Right kidney (tissue), 1 donor: ENCODE results near the gene FHOD3.
"Not testable (repeated sequence)": the region's sequence is repeated elsewhere in the genome, so short reads cannot be mapped to it uniquely, and the experiment has no call there.

Experiments
- DNase-seq: peaks from one replicate; pipeline ENCODE4 v3.0.0-alpha.2; 2016

Gene FHOD3

DNA sequence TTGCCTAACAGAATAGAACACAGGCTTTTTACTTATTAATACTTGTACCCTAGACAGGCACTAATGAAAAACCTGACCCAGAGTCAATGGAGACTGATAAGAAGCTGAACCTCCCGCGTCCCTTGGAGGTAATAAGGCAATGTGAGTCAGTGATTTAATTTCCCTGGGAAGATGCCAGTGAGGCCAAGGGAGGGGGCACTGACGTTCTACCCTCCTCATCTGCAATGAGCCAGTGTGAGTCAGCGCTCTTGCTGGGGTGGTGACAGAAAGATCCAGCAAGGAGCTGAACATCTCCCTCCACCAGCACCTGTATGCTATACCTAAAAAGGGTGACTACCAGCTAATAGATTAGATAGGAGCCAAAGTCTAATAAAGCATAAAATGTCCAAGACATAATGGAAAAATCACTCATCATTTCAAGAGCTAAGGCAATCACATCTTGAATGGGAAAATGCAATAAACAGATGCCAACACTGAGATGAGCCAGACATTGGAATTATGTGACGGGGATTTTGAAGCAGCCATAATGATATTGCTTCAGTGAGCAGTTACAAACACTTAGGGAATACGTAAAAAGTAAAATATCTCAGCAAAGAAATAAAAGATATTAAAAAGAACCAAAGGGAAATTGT lies 414.4 kb downstream of the FHOD3 start:
- DNase-seq: no peak

DNA sequence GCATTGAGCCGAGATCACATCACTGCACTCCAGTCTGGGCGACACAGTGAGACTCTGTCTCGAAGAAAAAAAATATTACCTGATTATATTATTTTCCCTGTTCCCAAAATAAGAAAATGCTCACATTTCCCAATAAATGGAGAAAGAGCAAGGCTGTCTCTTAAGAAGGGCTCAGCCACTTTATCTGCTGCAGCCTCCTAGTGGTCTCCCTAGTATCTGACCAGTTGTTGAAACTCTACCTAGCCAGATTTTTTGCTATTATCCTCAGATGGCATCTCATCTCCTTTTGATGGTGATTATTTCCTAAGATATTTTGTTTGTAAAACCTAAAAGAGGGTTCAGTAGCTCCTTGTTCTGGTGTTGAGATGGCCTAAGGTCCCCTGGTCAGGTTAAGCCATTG lies 417.0 kb downstream of the FHOD3 start:
- no peak for DNase-seq

DNA sequence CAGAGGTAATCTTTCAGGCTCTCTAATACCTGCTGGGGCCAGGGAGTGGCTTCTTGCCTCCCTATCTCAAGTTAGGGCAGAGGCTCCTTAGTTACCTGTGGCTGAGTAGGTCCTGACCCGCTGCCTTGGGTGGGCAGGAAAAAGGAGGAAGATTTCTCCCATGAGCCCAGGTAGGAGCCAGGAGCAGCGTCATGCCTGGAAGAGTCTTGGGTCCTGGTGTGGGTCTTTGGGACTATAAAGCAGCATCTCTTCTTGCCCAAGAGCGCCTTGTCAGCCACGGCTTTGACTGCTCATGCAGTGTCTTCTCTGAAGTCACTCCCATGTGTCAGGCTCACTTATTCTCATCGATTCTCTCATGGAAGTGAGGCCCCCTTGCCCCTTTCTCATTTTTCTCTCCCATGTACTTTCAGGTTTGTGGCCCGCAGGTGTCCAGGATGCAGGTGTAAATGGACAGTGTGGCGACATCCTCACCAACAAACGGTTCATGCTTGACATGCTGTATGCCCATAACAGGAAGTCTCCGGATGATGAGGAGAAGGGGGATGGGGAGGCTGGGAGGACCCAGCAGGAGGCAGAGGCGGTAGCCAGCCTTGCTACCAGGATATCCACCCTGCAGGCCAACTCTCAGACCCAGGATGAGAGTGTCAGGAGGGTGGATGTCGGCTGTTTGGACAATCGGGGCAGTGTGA lies 420.1 kb downstream of the FHOD3 start:
- DNase-seq: no peak

DNA sequence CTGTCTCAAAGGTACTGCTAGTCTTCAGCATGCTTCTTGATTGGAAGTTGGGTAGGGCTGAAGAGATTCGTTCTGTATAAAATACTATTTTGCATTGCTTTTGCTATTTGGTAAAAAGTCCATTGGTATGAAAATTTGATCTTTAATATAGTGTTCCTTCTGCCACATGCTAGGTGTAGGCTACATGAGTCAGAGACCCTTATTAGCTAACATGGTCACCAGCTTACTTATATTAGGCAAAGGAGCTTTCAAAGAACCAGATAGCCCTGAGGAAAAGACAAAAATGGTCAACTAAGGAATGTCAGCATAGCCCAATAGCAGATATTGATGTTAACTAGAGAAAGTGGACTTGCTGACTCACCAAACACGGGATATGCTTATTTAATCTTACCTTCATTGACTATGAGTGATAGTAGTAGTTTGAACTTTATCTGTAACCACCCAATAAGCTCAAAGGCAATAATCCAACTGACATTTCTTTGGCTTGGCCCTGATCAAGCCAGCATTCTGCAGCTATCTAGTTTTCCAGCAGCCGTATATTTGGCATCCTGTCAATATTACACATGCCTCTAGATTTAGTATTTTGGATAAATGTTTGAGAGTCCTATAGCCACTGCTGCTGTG lies 421.3 kb downstream of the FHOD3 start:
- DNase-seq: no peak

DNA sequence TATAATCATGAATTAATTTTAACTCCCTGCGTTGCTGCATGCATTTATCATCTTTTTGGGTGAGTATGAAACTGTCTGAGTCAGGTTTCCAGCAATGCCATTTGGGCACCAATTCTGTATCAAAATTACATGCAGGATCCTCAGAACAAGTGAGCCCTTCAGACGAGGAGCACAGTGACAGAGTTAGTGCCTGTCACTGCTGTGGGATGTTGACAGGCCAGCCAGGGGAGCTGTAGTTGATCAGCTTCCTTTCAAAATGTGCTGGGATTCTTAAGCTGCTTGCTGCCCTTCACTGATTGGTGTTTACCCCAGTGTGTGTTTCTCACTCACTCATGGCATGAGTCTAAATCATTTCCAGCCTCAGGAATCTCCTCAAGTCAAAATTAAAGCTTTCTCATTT lies 422.1 kb downstream of the FHOD3 start:
- DNase-seq: no peak

DNA sequence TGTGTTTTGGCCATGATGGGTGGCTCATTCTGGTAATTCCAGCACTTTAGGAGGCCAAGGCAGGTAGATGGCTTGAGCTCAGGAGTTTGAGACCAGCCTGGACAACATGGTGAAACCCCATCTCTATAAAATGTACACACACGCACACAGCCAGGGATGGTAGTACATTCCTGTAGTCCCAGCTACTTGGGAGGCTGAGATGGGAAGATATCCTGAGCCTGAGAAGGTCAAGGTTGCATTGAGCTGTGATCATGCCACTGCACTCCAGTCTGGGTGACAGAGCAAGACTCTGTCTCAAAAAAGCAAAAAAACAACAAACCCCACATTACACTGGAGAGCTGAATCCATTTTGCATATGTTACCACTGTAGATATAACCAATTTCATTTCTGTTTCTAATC lies 423.8 kb downstream of the FHOD3 start:
- DNase-seq: not testable (repeated sequence)

DNA sequence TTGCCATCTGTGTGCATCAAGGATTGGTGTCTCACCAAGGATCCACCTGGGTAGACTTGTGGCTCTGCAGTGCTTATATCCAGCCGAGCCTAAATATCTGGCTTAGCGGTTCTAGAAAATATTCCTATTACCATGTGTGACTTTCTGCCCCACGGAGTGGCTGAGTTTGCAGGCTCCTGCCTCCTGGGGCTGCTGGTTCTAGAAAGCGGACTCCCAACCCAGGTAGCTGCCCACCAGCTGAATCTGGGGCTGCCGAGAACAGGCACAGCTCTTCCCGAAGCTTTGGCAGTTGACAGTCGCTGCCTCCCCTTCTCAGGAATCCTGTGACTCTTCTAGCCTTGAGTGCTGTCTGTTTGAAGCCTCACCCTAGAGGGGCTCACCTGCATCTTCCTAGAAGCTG lies 426.7 kb downstream of the FHOD3 start:
- no peak for DNase-seq

DNA sequence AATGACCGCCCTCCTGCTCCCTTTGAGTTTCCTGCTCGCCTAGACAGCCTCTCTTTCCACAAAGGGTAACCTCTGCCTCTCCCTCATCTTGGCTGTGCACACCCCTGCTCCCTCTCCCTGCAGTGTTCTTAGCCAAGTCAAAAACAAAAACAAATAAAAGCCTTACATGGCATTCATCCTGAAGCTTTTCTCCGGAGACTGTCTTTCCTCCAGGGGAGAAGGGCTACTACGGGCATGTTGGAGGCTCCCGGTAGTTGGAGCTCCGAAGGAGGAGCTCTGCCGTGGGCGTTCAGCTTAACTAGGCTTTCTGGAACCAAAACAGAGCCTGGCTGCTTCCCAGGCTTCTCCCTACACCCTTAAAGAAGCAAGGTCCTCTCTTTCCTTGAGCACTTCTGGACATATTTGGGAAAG lies 427.1 kb downstream of the FHOD3 start:
- no peak for DNase-seq

DNA sequence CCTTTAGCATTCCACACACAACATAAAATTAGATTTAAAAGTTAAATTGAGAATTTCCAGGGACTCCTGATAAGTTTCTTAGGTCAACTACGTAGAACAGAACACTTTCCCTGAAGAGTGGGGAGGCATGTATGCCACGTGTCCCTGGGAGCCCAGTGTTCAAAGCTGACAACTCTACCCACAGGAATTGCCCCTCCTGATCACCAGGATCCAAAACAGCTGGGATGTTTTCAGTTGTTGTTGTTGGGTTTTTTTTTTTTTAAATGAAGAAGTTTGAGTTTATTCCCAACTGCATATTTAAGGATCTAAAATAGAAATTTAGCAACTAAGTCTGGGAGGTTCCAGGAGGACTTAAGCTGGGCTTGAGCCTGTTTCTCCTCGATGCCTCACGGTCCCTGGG lies 430.8 kb downstream of the FHOD3 start:
- no peak for DNase-seq

DNA sequence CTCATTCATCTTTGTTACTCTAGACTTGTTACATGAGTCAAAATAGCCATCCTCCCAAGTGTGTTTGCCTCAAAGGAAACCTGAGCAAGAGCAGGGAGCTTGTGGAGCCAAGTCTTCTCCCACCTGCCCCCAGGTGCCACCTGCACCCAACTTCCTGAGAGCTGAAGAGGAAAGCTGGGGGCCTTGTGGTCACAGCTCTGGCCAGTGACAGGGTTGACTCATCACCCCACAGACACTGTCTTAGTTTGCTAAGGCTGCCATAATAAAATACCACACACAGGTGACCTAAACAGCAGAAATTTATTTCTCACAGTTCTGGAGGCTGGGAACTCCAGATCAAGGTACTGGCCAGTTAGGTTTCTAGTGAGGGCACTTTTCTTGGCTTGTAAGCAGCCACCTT lies 431.7 kb downstream of the FHOD3 start:
- no peak for DNase-seq

DNA sequence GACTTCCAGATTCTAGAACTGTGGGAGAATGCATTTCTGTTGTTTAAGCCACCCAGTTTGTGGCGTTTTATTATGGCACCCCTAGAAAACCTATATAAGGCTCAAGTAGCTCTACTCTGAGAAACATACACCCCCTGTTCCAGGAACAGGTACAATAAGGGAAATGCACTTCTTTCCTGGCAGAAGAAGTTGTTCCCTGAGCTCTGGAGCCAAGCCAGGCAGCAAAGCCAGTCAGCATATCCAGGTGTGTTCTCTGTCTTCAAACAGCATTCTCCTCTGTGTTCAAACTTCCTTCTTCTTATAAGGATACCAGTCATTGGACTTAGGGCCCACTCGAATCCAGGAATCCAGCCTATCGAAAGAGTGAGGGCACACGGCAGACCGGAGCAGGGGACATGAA lies 434.8 kb downstream of the FHOD3 start:
- DNase-seq: no peak

DNA sequence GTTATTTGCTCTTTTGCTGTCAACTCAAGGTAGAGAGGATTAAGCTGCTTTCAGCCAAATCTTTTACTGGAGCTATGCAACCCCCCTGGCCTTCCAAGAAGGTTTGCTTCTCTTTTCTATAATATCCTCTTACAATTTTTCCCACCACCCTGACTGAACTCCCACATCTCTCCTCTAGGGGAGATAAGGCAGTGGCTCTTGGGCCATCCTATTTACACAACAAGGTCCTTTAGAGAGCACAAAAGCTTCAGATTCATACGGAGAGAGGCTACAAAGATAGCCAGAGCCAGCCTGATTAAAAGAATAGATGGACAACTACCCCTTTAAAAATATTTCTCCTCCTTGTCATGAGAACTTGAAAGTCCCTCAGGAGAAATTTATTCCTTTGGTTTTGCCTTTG lies 435.6 kb downstream of the FHOD3 start:
- DNase-seq: no peak

DNA sequence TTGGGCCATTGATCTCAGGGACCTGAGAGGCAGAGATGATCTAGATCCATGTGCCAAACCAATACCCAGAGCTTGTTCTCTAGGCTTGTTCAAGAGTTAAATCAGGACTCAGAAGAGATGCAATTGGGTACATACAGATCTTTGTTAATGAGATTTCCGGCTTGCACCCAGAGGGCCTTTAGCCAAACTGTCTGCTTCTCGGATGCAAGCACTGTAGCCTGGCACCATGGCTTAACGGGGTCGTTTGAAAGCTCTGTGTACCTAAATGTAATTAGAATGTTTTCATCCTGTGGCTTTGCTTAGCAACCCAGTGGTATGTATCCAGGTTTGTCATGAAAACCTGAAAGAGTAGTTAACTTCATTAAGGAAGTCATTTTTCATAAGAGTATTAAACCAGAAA lies 437.1 kb downstream of the FHOD3 start:
- no peak for DNase-seq

DNA sequence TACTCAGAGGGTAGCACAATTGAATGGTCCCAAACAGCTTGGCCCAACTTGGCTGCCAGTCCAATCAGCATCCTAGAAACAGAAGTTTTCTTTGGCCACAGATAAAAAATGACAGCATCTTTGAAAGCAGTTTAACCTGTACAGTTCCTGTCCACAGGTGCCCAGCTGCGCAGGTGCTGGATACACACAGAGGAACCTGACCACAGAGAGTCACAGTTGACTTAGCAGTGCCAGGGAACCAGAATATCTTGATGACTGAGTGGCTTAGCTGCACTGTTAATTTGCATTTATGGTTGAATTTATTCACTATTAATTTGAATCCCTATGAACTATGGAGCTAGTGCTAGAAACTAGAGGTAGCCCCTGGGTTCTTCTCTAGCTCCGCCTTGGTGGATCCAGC lies 437.6 kb downstream of the FHOD3 start:
- DNase-seq: no peak

DNA sequence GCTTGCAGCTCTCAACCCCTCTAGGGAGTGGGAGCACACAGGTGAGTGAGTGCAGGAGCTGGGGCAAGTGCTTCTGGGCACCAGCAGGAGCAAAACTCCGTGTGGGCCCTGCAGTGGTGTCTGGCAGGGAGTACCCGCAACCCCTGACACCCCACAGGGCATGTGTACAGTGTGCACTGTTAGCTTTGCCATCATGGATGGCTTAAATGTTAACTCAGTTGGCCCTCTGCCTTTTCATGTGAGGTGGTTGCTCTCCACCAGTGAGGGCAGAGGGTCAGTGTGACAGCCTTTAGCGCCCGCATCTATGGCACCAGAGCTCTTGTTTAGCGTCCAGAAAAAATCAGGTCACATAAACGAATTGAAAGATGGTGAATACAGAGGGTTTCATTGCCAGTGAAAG lies 438.6 kb downstream of the FHOD3 start:
- no peak for DNase-seq

DNA sequence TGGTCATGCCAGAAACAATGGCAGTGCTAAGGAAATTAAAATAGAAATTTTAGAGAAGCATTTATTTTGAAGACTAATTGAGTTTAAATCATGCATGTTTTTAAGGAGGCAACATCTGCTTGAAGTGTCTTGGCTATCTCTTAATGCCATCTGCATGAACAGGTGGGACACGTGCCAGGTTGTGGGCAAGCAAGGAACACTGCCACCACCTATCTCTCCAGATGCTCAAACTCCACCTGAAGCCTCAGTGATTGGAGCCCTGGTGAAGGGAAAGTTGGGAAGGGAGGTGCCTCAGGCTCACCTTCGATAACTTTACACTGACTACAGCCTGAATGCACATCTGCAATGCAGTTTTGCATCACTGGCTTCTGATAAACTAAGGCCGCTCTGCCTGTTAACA lies 439.8 kb downstream of the FHOD3 start:
- DNase-seq: no peak

DNA sequence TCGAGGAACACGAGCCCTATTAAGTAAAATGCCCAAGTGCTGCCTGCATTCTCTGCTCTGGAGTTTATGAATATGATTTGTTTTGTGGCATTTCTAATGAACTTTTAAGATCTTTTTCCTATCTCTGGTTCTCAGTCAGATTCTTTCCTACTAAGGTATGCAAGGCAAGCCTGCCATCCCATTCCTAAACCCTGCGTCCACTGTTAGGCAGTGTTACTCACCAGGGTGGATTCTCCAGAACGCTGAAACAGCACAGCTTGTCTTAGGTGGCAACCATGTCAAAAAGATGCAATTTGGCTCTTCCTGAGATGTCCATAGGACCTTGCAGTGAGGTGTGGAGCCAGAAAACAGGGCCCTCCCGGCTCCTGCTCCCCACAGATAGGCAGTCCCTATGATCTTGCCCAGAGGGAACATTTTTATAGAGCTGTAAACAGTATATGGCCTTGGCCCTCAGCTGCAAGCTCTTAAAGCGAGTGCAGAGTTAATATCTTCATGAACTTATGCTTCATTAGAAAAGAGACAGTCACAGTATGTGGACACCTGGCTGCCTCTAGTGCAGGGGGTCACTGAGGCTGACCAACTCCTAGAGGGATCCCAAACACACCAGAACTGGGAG lies 446.9 kb downstream of the FHOD3 start:
- DNase-seq: no peak

DNA sequence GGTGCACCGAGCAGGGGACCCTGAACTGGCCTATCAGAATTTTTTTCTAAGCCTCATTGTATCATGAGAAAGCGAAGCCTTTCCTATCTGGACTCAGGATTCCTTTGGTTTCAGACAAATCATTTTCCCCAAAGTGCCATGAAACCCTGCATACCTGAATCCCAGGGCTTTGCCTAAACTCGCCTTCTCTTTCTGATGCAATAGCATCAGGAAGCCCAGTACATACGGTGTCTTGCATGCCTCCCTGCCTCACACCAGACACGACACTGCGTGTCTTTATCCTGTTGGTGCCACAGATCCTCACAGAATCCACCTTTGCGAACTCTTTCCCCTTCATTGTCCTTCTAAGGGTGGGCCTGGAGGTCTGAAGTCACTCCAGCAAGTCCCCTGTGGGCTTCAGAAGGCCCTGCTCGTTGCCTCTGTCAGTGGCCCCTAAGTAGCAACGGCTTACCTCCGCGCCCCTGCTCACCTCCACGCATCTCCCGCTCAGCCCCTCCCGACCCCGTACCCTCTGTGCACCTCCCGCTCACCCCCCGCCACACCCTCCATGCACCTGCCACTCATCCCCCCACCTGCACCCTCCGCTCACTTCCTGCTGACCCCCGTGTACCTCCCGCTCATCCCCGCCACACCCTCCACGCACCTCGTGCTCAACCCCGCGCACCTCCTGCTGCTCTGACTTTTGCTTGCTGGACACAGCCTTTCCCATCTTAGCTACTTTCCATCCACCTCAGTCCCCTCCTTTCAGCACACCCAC lies 447.9 kb downstream of the FHOD3 start:
- DNase-seq: no peak

DNA sequence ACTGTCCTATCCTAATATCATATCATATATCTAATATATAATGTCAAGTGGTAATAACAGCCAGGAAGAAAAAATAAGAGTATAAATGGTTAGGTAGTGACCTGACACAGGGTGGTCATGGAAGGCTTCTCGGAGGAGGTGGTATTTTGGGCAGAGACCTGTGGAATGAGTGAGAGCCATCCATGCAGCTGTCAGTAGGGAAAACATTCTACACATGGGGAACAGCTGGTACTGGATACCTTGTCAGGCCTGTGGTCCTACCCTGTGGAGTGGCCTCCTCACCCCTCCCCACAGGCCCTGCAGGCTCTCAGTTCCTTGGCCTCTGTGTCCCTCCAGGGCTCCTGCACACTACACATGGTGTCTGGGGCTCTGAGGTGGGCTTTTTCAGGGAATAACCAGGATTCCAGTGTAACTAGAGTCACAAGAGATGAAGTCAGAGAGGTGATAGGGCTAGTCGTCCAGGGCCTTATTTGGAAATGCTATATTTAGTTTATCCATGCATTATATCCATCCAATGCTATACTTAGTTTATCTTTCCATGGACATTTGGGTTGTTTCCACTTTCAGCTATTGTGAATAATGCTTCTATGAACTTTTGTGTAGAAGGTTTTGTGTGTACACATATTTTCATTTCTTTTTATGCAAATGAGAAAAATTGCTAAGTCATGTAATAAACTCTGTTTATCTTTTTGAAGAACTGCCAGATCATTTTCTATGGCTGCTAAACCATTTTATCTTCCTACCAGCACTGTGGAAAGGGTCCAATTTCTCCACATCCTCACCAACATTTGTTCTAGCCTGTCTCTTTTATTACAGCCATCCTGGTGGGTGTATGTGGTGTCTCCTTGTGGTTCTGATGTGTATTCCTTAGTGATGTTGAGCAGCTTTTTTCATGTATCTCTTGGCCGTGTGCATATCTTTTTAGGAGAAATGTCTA lies 455.7 kb downstream of the FHOD3 start:
- DNase-seq: no peak

DNA sequence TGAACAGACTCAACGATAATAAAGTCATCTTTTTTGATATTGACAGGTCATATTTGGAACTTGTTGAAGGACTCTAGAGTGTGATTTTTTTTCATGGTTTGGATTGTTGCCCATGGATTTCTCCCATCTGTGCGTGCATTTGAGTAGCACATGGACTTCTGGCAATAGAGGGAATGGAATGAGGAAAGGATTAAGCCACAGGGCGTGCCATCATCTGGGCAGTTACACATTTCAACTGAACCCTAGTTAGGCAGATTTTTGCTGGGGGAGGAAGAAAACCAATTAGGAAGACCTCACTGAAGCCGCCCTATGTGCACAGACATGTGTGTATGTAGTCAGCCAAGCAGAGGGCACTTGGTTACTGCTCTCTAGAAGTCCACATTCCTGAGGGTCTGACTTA lies 458.7 kb downstream of the FHOD3 start:
- DNase-seq: no peak

DNA sequence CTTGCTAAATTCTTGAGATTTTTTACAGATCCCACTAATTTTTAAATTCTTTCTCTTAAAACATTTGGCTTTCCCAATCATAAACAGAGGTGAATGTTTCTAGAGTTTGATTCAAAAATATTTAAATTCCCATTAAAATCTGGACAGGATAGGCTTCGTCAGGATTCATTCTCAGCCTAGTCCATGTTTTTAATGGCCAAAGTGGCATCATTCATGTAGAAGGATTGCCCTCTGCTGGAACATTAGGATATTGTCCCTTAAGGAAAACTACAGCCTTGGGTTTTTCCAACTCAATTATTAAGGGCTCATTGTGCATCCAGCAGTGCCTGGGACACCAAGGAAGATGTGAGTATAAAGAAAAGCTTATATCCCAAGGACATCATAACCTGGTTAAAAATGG lies 459.6 kb downstream of the FHOD3 start:
- DNase-seq: no peak

DNA sequence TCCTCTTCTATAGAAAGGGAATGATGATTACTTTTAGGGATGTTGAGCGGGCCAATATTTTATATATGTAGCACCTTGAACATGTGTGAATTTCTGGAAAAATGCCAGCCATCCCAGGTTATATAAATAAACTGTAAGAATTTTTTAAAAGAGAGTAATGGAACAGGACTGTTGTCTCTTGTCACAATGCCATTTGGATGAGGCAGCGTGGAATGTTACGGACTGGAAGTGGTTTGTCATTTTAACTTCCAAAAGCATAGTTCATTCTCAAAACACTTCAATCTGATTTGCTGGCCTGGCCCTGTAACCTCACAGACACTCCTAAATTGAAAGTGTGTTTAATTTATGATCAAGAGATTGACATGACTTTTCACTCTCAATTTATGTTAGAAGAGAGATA lies 460.5 kb downstream of the FHOD3 start:
- DNase-seq: no peak
